Endometrial microvascular endothelial cells (primary cell): ENCODE results near the gene COL4A4. TPM values are rescaled to one million over a fixed set of nuclear protein-coding genes. Genes with fewer than 3 reads are reported as not detected.

Experiments used
- in situ Hi-C: cut with HindIII; loops from 2 replicates; pipeline ENCODE4 v1.10.0; 2017; ENCODE audit warnings: low sequenced_read_pairs, low pct_unique_long_range_greater_than_20kb; ENCODE audit errors: inconsistent ontology term
- total RNA-seq: library from RNA; depleted of rRNA; stranded (reverse); fragments of >200 nt; gene quantifications from one replicate; pipeline ENCODE4 v1.2.3, GENCODE V29; 2015; ENCODE audit errors: inconsistent ontology term

COL4A4 gene
- total RNA-seq, 1 donor from 2014 or later = not detected

DNA sequence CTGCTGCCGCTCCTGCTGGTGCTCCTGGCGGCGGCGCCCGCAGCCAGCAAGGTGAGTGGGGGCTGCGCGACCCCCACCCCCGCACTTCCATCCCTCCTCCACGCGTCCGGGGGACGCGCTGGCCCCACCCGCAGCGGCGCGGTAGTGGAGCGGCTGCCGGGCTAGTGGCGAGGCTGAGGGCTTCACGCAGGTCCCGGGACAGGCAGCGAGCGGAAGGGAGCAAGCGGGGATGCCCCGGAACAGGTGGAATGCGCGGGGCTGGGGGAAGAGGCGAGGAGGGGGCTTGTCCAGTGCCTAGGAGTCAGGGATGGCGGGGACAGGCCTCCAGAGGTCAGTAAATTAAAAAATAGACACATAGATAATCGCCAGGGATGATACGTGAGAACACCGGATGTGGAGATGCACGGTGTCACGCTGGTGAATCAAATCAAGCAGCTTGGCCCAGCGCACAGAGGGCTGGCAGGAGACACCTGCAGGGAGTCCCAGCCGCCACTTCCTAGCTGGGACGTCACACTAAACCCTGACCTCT lies 822 bp upstream of the COL4A4 start:
- in situ Hi-C loops = no loop called here

- in situ Hi-C loops = no loop called here
These were observed 464 bp downstream of the COL4A4 start for GRCh38 chr2:227163485-227163997.

GRCh38 chr2:227161947-227162346 lies 2.1 kb downstream of the COL4A4 start:
- in situ Hi-C loops = no loop called here

GRCh38 chr2:227160164-227160563 lies 3.8 kb downstream of the COL4A4 start:
- in situ Hi-C loops = no loop called here

DNA sequence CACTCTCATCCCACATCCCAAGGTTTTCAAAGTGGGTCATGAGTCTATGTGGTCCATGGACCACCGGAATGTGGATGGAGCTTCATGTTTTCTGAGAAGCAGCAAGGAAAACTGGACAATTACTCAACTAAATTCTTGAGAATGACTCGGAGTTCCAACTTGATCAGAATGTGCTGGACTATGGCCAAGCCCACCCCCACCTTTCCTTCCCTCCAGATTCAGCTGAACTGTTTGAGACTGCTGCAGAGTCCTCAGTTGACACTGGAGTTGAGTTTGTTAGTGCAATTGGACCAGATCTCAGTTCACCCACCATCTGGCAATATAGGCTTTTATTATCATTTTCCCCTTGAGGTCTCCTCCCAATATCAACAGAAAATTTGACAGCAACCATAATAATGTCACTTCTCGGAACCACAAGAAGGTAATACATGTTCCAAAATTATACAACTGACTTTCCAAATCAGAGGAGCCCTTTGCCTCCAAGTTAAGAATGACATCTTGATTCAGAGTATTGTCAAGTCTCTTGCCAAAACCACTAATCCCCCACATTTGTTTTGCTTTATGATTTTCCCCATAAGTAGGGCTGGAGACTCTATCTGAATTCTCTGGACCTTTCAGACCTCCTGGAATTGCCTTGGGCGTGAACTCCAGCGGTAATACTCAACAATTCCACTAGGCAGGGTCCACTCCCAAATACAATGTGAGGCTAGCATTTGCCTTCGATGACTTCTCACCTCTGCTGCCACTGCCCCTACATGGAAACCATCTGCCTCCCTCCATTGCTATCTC lies 8.8 kb downstream of the COL4A4 start:
- in situ Hi-C loops = no loop called here

DNA sequence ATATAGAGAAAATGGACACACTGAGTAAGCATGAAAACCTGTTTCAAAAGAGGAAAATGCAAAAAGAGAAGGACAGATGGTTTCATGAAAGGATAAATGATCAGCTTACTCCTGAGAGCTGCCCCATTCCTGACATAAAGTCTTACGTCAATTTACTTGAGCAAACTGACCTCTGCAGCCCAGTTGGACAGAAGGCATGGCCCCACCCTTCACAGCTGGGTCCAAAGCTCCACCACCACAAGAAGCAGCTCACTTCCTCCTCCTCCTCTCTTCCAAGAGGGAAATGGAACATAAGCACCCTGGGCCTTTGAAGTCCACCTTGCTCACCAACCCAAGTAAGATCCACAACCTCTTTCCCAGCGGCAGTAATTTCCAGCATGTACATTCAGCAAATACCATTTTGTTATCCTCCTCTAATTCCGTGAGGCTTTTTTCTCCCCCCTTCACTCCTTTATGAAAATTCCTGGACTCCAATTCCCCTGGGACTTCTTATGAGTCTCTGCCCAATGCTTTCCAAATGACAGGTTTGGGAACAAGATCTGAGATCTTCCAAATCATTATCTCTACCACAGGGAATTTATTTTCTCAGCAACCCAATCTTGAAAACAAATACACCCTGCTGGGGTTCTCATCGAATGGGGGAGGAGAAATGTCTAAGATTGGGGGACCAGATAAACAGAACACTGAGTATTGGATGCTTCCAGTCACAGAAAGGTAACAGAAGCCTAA lies 10.1 kb downstream of the COL4A4 start:
- in situ Hi-C loops = no loop called here

- in situ Hi-C loops = no loop called here
These were observed 10.7 kb downstream of the COL4A4 start for GRCh38 chr2:227153307-227153706.

DNA sequence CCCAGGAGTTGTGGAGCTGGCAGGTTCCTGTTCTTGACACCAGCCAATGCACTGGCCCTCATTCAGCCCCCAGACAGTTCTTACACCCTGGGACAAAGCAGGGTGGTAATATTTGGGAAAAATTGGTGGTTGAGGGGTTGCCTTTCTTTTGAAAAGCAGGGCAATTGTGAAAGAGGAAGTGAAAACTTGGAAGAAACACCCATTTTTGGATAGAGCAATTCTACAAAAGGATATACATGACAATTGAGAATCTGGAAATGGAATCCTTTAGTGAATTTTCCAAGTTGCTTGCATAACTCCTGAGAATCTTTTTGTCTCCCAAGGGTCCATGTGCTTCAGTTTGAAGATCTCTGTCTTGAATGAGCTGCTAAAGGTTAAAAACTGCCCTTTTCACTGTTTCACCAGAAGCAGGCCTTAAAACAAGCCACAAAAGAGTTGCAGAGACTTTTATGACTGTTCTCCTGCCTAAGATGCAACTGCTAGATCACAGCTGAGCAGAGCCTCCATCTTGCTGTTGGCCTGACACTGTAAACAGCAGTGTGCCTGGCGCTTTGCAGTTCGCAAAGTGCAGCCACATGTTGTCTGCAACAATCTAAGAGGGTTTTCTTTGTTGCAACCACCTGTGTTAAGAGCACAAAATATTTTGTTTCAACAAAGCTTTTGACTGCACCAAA lies 11.8 kb downstream of the COL4A4 start:
- in situ Hi-C loops = no loop called here

DNA sequence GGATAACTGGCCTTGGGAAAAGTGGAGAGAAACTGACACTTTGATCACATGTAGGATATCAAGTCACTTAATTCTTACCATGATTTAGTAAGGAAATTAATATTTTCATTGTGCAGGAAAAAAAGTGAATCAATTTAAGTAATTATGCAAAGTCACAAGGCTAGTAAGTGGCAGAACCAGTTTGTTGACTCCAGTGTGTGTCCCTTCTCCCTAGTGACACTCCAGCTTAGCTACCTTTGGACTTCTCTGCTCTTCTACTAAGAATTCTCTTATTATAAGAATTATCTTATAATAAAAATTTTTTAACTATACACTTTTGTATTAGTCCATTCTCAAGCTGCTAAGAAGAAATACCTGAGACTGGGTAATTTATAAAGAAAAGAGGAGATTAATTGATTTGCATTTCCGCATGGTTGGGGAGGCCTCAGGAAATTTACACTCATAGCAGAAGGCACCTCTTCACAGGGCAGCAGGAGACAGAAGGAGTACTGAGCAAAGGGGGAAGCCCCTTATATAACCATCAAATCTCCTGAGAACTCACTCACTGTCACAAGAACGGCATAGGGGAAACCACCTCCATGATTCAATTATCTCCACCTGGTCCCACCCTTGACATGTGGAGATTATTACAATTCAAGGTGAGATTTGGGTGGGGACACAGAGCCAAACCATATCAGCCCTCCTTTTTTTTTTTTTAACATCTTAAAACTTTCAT lies 13.6 kb downstream of the COL4A4 start:
- in situ Hi-C loops = no loop called here

GRCh38 chr2:227148106-227148505 lies 15.9 kb downstream of the COL4A4 start:
- in situ Hi-C loops = no loop called here

DNA sequence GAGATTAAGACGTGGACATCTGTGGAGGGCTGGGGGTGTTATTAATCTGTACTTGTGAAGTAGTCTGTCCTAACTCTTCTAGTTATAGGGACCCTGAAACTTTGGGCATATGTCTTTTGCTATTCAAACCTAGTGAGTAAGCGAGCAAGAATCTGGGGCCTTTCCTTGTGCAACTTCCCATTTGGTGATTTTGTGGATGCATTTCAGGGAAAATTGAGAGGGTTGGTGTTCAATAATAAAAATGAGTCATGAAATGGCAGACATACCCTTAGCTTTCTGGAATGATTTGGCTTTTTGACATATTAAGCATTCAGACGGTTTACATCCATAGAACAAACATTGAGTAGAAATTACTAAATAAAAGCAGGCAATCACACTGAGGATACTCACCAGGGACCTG lies 17.0 kb downstream of the COL4A4 start:
- in situ Hi-C loops = no loop called here

GRCh38 chr2:227146456-227146855 lies 17.5 kb downstream of the COL4A4 start:
- in situ Hi-C loops = no loop called here

DNA sequence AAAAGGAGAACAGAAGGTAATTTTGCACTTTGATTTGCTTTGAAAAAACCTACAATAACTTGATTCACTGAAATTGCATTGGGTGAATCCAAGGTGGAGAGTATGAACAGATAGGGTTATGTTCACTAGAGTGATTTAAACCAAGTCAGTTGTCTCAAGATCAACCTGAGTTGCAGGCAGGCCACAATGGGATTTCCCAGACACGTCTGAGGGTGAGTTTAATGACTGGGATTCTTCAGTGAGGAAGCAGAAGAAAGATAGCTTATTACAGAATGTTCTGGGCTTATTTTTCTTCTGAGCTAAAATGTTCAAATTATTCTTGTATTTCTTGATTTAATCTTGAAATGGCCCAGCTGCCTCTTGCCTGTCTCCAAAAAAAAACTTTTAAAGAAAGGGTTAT lies 20.1 kb downstream of the COL4A4 start:
- in situ Hi-C loops = no loop called here

- in situ Hi-C loops = no loop called here
These were observed 22.7 kb downstream of the COL4A4 start for GRCh38 chr2:227141301-227141700.

DNA sequence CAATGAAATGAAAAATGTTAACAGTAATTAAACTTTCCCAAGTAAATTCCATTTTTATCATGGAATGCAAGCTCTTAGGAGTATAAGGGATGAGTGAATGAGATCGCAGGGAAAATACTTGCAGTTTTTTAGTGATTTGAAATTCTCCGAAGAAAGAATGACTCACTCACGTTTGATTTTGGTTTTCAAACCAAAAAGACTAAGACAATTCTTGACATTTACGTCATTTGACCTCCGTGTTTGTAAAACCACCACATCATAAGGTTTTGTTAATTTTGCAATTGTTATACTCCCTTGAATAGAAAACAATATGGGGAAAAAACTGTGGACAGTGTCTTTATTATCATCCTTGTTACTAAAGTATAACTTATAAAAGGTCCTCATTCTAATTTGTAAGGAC lies 29.4 kb downstream of the COL4A4 start:
- in situ Hi-C loops = no loop called here

DNA sequence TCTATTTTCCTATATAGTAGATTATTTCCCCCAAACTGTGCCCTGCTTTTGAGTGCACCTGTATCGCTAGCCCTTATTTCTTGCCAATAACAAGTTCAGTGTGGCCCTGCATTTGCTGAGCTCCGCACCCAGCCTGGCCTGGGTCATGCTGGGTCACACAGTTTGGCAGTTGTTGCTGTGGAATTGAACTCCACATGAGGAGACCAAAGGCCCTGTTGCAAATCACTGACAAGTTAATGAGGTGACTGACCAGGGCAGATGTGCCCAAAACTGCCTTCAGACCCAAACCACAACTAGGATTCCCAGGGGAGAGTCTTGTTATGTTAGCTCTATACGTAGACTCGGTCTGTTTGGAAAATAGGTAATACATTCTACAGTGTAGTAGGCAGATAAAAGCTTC lies 31.0 kb downstream of the COL4A4 start:
- in situ Hi-C loops = no loop called here

- in situ Hi-C loops = no loop called here
These were observed 33.4 kb downstream of the COL4A4 start for GRCh38 chr2:227130636-227131035.

DNA sequence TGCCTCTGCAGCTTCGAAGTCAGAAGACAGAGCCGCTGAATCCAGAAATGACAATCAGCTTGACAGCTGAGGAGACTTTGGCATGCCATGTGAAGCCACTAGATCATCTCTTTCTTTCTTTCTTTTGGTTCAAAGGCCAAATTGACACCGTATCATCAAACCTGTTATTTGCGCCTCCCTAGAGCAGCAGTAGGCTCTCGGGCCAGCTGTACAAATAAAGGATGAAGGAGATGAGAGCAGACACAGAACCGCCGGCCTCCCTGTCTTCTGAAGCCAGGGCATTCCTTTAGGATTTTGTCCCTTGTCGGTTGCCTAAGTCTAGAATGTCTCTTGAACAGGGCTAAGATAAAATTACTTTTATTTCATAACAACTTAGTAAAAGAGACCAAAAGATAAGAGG lies 36.8 kb downstream of the COL4A4 start:
- in situ Hi-C loops = no loop called here

DNA sequence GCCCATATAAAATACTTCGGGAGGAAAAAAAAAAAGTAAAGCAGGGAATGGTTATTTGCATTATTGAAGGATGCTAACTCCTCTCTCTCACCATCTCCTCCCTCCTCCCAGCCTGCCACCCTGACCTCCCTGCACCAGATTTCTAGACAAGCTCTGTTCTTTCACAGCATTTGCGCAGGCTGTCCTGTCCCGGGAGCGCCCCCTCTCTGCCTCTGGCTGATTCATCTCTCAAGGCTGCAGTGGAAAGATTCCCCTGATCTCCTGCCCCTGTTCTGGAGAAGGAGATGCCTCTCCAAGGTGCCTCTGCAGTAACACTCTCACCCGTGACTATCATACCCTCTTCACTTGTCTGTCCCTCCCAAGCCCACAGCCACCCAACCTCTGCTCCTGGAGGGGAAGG lies 38.5 kb downstream of the COL4A4 start:
- in situ Hi-C loops = no loop called here
